NCI-H1105 (cell line): Measurements from ENCODE around the gene CHRNA5.

Experiments used
- DNase-seq: peaks from one replicate; lab custom pipeline; 2025; lab: John Stamatoyannopoulos, UW

Gene CHRNA5

DNA sequence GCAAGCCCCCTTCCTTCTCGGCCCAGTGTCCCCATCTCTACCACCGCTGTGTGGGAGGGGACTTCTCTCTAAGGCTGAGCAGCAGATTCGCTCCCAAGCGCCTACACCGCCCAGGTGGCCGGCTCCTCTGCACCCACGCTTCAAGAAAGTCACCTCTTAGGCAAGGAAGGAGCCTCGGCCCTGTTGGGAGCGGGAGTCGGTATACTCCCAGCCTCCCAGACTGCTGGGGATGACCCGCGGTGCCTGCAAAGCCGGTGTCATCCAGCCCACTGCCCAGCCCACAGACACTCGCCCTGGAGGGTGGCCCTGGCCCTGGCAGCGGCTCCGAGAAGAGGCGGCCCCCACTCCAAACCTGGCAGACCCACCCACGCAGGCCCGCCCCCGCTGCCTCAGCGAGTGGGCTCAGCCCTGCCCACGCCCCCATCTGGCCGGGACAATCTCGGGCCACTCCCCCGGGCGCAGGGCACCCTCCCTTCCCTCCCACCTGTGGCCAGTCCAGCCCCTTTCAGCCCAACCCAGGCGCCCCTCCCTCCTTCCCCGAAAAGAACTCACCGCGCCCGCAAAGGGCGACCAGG lies 75.3 kb downstream of the CHRNA5 start:
- no peak for DNase-seq

- DNase-seq: no peak
Observed at GRCh38 chr15:78641102-78641748, 75.9 kb downstream of the CHRNA5 start, which contains the start of gene CHRNB4. TSS of gene CHRNB4 (minus strand) at chr15:78641210. CDS start at chr15:78641133, 77 bp downstream.

- no peak for DNase-seq
Observed at GRCh38 chr15:78641749-78642275, 76.5 kb downstream of the CHRNA5 start.

DNA sequence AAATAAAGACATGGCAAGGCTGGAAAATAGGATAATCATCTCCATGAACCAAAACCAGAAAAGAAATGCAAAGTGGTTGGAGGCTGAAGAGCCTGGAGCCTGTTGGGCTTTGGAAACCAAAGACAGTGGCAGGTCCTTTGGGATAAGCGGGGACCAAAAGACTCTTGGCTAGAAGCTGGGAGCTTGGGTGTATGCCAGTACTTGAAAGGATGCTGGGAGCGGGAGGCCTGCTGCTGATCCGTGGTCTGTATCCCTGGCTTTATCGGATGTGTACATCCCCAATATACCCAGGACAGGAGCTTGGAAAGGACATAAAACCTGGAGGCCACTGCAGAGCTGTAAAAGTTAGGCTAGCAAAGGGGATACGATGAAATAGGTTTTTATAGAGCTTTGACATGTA lies 77.0 kb downstream of the CHRNA5 start:
- no peak for DNase-seq
